ENCODE measurements around the gene HSPA1B. TPM values are rescaled to one million over a fixed set of nuclear protein-coding genes. Genes with fewer than 3 reads are reported as not detected.
A peak's percentile ranks its signal among the peaks of the same experiment; 100 is the strongest.

The HSPA1B gene
- polyA plus RNA-seq, 1 experiment = 31.9 TPM

- no peak for TF ChIP-seq CTCF (IDR thresholded peaks at IDR 0.05; ENCODE audit: low read depth, low read length)
- CTCF ChIA-PET = no interaction called here
- H3K27ac ChIP-seq (ENCODE audit: low read depth, low read length) = no peak overlapping the region
- DNase-seq (ENCODE audit: low read depth, low spot score) = no peak
- no peaks in the 10 kb centered on the region; the same call in 1 of the 2 replicates for H3K9me3 ChIP-seq (ENCODE audit: control insufficient read depth, insufficient read depth, low read length)
- no peaks in the 10 kb centered on the region for H3K27me3 ChIP-seq (ENCODE audit: control insufficient read depth, insufficient read depth, low read length)
- no peak overlapping the region for H3K4me3 ChIP-seq (ENCODE audit: low read depth, low read length)
- POLR2A ChIA-PET = no interaction called here
Measured at GRCh38 chr6:31858707-31859106, 31.2 kb downstream of the HSPA1B start.

- ChIA-PET POLR2A (interaction anchor here (0.6 kb wide), 2 partner anchors 15 to 33 kb away, joined by 3 read pairs; partner anchors contain the start of gene HSPA1B), CTCF (no interaction called here)
- no peak overlapping the region for H3K27ac ChIP-seq (ENCODE audit: low read depth, low read length)
- no peak overlapping the region for H3K4me3 ChIP-seq (ENCODE audit: low read depth, low read length)
- TF ChIP-seq CTCF (IDR thresholded peaks at IDR 0.05; ENCODE audit: low read depth, low read length) = no peak
- no peaks in the 10 kb centered on the region; the same call in 1 of the 2 replicates for H3K9me3 ChIP-seq (ENCODE audit: control insufficient read depth, insufficient read depth, low read length)
- H3K27me3 ChIP-seq (ENCODE audit: control insufficient read depth, insufficient read depth, low read length) = no peaks in the 10 kb centered on the region
- DNase-seq (ENCODE audit: low read depth, low spot score) = no peak
Measured at GRCh38 chr6:31859923-31860322, 32.4 kb downstream of the HSPA1B start.

GRCh38 chr6:31860349-31860748 lies 32.8 kb downstream of the HSPA1B start:
- no peaks in the 10 kb centered on the region; the same call in 1 of the 2 replicates for H3K9me3 ChIP-seq (ENCODE audit: control insufficient read depth, insufficient read depth, low read length)
- H3K27ac ChIP-seq (ENCODE audit: low read depth, low read length) = no peak overlapping the region
- H3K27me3 ChIP-seq (ENCODE audit: control insufficient read depth, insufficient read depth, low read length) = no peaks in the 10 kb centered on the region
- DNase-seq (ENCODE audit: low read depth, low spot score) = no peak
- no peak for TF ChIP-seq CTCF (IDR thresholded peaks at IDR 0.05; ENCODE audit: low read depth, low read length)
- ChIA-PET POLR2A (interaction anchor here (0.6 kb wide), 2 partner anchors 16 to 33 kb away, joined by 3 read pairs; partner anchors contain the start of gene HSPA1B), CTCF (no interaction called here)
- no peak overlapping the region for H3K4me3 ChIP-seq (ENCODE audit: low read depth, low read length)

GRCh38 chr6:31861150-31861549 lies 33.6 kb downstream of the HSPA1B start:
- ChIA-PET POLR2A (no interaction called here), CTCF (no interaction called here)
- Histone ChIP-seq H3K27ac (ENCODE audit: low read depth, low read length) (no peak overlapping the region), H3K27me3 (ENCODE audit: control insufficient read depth, insufficient read depth, low read length) (no peaks in the 10 kb centered on the region), H3K4me3 (ENCODE audit: low read depth, low read length) (no peak overlapping the region), H3K9me3 (ENCODE audit: control insufficient read depth, insufficient read depth, low read length) (no peaks in the 10 kb centered on the region; the same call in 1 of the 2 replicates)
- no peak for TF ChIP-seq CTCF (IDR thresholded peaks at IDR 0.05; ENCODE audit: low read depth, low read length)
- no peak for DNase-seq (ENCODE audit: low read depth, low spot score)

- POLR2A ChIA-PET = interaction anchor here (1.1 to 2.0 kb wide), 2 partner anchors 25 to 34 kb away, joined by 8 to 15 read pairs; partner anchors contain the start of gene HSPA1B
- DNase-seq (ENCODE audit: low read depth, low spot score) = no peak
- CTCF ChIA-PET = no interaction called here
- Histone ChIP-seq H3K27ac (ENCODE audit: low read depth, low read length) (no peak overlapping the region), H3K27me3 (ENCODE audit: control insufficient read depth, insufficient read depth, low read length) (no peaks in the 10 kb centered on the region), H3K4me3 (ENCODE audit: low read depth, low read length) (peak overlapping the region; percentile 92), H3K9me3 (ENCODE audit: control insufficient read depth, insufficient read depth, low read length) (no peaks in the 10 kb centered on the region; the same call in 1 of the 2 replicates)
- TF ChIP-seq CTCF (IDR thresholded peaks at IDR 0.05; ENCODE audit: low read depth, low read length) = no peak
Measured at GRCh38 chr6:31861919-31862343, 34.4 kb downstream of the HSPA1B start.

All from AG04450 (cell line).